ENCODE measurements around the gene CCDC17.

Gene CCDC17

GRCh38 chr1:45623972-45624371 lies at the start of gene CCDC17:
TSS of gene CCDC17 (minus strand) at chr1:45624054. CDS start at chr1:45623909, 145 bp downstream.
- DNase-seq: no peak

DNA sequence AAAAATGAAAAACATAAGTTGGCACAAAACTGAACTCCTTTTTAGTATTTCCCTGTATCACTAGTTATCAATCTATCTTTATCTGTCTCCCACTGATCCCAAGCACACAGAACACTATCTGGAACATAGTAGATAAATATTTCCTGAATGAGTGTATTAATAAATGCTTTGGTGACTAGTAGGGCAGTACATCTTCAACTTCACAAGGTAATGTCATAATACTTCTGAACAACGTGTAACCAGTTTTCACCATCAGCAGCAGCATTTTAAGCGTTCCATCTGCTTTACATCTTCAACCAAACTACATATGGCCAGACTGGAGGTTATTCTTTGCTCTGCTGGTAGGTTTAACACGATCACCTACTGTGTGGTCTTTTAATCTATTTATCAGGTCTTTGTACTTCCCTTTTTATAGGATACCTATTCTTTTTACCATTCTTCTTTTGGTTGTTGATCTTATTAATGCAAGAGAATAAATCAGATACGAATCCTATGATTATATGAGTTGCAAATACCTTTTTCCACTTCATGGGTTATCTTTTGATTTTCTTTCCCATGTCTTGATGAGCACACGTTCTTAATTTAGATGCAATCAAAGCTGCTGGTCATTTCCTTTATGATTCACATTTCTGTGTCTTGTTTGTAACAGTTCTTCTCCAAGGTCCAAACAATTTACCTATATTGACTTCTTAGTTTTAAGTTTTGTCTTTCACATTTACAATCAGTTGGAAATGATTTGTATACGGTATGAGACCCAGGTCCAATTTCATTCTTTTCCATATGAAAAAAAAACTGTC lies 46.2 kb upstream of the CCDC17 start:
- DNase-seq: no peak

DNA sequence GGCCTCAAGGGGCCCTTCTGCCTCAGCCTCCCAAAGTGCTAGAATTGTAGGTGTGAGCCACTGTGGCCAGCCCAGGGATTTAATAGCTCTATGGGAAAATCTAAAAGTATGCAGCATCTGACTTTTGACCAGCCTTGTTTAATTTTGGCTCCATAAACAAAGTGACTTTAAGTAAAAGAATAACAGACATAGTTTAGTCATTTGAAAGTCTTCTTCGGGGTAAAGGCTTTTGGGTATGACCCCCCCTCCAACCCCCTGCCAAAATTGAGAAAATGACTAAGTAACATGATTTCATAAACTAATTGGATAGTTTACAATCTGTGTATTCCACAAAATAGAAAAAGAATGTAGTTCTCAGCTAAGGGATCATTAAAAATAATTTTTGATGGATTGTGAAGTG lies 45.5 kb upstream of the CCDC17 start:
- DNase-seq: no peak

DNA sequence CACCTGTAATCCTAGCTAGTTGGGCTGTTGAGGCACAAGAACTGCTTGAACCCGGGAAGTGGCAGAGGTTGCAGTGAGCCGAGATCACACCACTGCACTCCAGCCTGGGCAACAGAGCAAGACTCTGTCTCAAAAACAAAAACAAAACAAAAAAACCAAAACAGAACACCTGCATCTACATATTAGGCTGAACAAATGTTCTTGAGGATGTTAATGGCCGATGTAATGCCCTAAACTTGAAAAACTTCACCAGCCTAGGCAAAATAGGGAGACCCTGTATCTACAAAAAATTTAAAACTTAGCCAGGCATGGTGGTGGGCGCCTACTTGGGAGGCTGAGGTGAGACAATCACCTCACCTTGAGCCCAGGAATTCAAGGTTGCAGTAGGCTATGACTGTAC lies 44.7 kb upstream of the CCDC17 start:
- no peak for DNase-seq

GRCh38 chr1:45667321-45668111 lies 43.7 kb upstream of the CCDC17 start:
- DNase-seq: no peak

DNA sequence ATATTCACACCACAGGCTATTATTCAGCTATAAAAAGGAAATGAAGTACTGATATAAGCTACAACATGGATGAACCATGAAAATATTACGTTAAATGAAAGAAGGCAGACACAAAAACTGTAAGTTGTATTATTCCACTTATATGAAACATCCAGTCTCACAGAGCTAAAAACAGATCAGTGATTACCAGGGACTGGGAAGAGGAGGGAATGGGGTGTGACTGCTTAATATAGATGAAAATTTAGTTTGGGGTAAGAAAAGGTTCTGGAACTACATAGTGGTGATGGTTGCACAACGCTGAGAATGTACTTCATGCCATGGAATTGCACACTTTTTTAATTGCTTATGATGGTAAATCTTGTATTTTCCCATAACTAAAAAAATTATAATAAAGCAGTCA lies 43.0 kb upstream of the CCDC17 start:
- DNase-seq: no peak

DNA sequence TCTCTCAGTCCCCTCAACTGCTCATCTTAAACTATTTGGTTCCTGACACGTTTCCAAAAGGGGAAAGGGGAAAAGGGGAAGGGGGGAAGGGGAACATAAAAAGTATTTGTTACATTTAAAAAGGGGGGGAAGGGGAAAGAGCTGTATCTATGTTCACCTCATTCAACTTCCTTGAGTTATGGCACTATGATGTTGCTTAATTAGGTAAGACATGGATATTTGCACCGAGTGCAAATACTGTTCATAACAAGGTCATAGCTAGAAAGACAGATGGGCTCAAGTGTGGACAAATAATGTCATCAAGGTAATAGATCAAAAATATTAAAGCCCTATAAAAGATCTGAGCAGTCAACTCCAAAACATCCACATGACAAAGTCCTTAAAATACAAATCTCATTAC lies 36.5 kb upstream of the CCDC17 start:
- no peak for DNase-seq

- no peak for DNase-seq
Observed at GRCh38 chr1:45659222-45659621, 35.4 kb upstream of the CCDC17 start.

- no peak for DNase-seq
Observed at GRCh38 chr1:45658171-45658570, 34.3 kb upstream of the CCDC17 start.

DNA sequence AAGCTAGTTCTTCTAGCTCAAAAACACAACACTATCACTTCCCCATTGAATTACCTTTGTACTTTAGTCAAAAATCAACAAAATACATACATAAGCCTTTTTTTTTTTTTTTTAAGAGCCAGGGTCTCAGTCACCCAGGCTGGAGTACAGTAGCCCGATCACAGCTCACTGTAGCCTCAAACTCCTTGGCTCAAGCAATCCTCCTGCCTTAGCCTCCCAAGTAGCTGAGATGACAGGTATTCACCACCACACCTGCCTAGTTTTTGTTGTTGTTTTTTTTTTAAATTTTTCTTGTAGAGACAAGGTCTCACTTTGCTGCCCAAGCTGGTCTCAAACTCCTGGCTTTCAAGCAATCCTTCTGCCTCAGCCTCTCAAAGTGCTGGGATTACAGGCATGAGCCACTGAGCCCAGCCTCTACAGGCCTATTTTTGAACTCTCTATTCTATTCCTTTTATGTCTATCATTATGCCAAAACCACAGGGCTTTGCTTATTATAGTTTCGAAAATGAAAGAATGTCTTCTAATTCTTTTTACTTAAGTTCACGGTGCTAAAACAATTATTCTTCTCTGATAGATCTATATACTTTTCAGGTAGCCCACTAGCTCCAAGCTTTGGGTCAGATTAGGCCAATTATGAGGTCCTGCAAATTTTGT lies 32.8 kb upstream of the CCDC17 start:
- DNase-seq: no peak

GRCh38 chr1:45654540-45655280 lies 30.9 kb upstream of the CCDC17 start:
- DNase-seq: no peak

GRCh38 chr1:45647248-45648021 lies 23.6 kb upstream of the CCDC17 start:
- DNase-seq: no peak

GRCh38 chr1:45644661-45645060 lies 20.8 kb upstream of the CCDC17 start:
- no peak for DNase-seq

GRCh38 chr1:45643978-45644377 lies 20.1 kb upstream of the CCDC17 start:
- DNase-seq: no peak

DNA sequence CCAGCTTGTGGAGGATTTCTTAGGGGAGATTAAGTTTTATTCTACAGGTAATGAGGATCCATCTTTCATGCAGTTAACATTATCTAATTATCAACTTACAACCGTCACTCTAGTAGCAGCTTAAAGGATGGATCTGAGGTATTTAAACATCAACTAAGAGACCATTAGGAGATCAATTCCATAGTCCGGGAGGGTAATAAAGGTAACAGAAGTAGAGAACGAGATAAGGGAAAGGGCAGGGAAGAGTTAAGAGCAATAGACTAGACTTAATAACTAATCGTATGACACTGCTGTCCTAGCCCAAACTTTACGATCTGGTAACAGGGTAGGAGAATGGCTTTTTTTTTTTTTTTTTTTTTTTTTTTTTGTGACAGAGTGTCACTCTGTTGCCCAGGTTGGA lies 19.5 kb upstream of the CCDC17 start:
- DNase-seq: no peak

GRCh38 chr1:45640293-45640692 lies 16.4 kb upstream of the CCDC17 start:
- DNase-seq: no peak

DNA sequence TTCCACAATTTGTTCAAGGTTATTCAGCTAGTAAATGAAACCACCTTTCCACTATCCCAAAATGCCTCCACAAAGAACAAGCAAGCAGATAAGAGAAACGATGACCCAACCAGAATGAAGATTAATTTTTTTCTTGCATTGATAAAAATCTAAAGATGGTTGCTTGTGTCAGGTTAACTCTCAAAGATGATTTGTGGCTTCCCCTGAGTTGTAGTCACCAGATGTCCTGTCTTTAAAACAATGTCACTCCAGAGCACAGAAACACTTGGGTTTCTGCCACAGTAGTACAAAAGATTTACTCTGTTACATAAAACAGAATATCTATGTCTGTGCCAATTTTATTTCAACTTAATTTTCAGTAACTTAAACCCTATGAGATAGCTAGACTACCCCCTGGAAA lies 11.4 kb upstream of the CCDC17 start:
- no peak for DNase-seq

GRCh38 chr1:45630429-45630828 lies 6.6 kb upstream of the CCDC17 start:
- DNase-seq: no peak

- DNase-seq: no peak
Observed at GRCh38 chr1:45629035-45629434, 5.2 kb upstream of the CCDC17 start.

- no peak for DNase-seq
Observed at GRCh38 chr1:45622524-45623394, 1.1 kb downstream of the CCDC17 start.

DNA sequence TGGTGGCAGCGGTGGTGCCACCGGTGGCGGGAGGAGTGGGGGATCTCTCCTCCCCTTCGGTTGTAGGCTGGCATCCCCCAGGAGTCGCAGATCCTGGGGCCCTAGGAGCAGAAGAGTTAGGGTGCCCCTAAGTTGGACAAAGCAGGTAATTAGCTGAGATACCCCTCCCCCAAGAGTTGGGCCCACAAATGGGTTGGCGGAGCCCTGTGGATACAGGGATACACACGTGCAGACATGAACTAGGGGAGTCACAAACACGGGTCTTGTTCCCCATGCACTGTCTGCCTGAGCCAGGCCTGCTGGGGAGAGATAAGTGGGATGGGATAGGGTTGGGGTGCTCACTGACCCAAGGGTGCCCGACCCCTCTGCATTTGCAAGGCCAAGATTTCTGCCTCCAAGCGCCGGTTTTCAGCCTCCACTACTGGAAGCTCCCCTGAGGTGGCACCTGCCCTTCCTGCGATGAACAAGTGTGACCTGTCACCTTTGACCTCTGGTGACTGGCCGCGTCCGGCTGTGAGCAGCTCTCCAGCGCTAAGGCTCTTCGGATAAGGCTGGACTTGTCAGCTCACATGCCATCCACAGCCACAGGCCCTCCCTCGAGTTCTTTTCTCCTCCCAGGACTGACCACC lies 1.8 kb downstream of the CCDC17 start:
- no peak for DNase-seq
